ENCODE measurements around the gene RBPMS2. TPM values are rescaled to one million over a fixed set of nuclear protein-coding genes. Genes with fewer than 3 reads are reported as not detected.

RBPMS2 gene
- total RNA-seq, 4 donors from 2014 or later = 14.6 to 47.8 (median 33.9) TPM

- H3K36me3 ChIP-seq = no peaks in the 10 kb centered on the region
- ATAC-seq = no peak
- no peaks in the 10 kb centered on the region for H3K27me3 ChIP-seq
- H3K9me3 ChIP-seq = no peaks in the 10 kb centered on the region
- TF ChIP-seq POLR2A (IDR thresholded peaks at IDR 0.05) (no peak), CTCF (IDR thresholded peaks at IDR 0.05) (no peak), EP300 (IDR thresholded peaks at IDR 0.05) (no peak), POLR2AphosphoS5 (IDR thresholded peaks at IDR 0.05) (no peak)
- no peak overlapping the region for H3K4me3 ChIP-seq
- no peak overlapping the region for H3K27ac ChIP-seq
- peaks cover 0 to 28% (median 5%) of the 10 kb centered on the region in 3 donors for H3K4me1 ChIP-seq
- 87 to 95% methylated on average over 3 to 4 of the region's 8 CpGs for WGBS, 2 donors (ENCODE audit: low coverage in 1 of 2)
These were observed 5.3 kb upstream of the RBPMS2 start for GRCh38 chr15:64780600-64781156.

- H3K27ac ChIP-seq = no peak overlapping the region
- WGBS, 2 donors (ENCODE audit: low coverage in 1 of 2) = 100% methylated on average over 1 of the region's 1 CpG; no CpG with 5 or more reads in 1 of the 2 donors
- H3K27me3 ChIP-seq = no peaks in the 10 kb centered on the region
- no peak for ATAC-seq
- no peak for TF ChIP-seq POLR2A (IDR thresholded peaks at IDR 0.05)
- no peak for TF ChIP-seq POLR2AphosphoS5 (IDR thresholded peaks at IDR 0.05)
- TF ChIP-seq EP300 (IDR thresholded peaks at IDR 0.05) = no peak
- TF ChIP-seq CTCF (IDR thresholded peaks at IDR 0.05) = no peak
- peaks cover 0 to 31% (median 5%) of the 10 kb centered on the region in 3 donors for H3K4me1 ChIP-seq
- no peak overlapping the region for H3K4me3 ChIP-seq
- H3K9me3 ChIP-seq = no peaks in the 10 kb centered on the region
- H3K36me3 ChIP-seq = no peaks in the 10 kb centered on the region
These were observed 4.2 kb upstream of the RBPMS2 start for GRCh38 chr15:64779630-64780029.

GRCh38 chr15:64779024-64779423 is 3.6 kb upstream of the RBPMS2 start:
- Histone ChIP-seq H3K36me3 (no peaks in the 10 kb centered on the region), H3K27ac (no peak overlapping the region), H3K27me3 (no peaks in the 10 kb centered on the region), H3K4me3 (no peak overlapping the region), H3K4me1 (peaks cover 0 to 37% (median 5%) of the 10 kb centered on the region in 3 donors), H3K9me3 (no peaks in the 10 kb centered on the region)
- TF ChIP-seq POLR2AphosphoS5 (IDR thresholded peaks at IDR 0.05) = no peak
- no peak for TF ChIP-seq EP300 (IDR thresholded peaks at IDR 0.05)
- TF ChIP-seq POLR2A (IDR thresholded peaks at IDR 0.05) = no peak
- TF ChIP-seq CTCF (IDR thresholded peaks at IDR 0.05) = no peak
- no peak for ATAC-seq
- WGBS, 2 donors (ENCODE audit: low coverage in 1 of 2) = 50 to 91% methylated on average over 1 to 2 of the region's 2 CpGs

- peak overlapping the region; percentile 68 to 76 for H3K4me3 ChIP-seq
- H3K9me3 ChIP-seq = no peaks in the 10 kb centered on the region
- H3K27me3 ChIP-seq = no peaks in the 10 kb centered on the region
- H3K36me3 ChIP-seq = no peaks in the 10 kb centered on the region
- ATAC-seq = no peak
- WGBS, 2 donors (ENCODE audit: low coverage in 1 of 2) = 32% methylated on average over 7 of the region's 25 CpGs; no CpG with 5 or more reads in 1 of the 2 donors
- TF ChIP-seq EP300 (IDR thresholded peaks at IDR 0.05) = no peak
- TF ChIP-seq CTCF (IDR thresholded peaks at IDR 0.05) = peak in 1 of 4 experiments; percentile 15
- H3K4me1 ChIP-seq = peaks cover 0 to 59% (median 10%) of the 10 kb centered on the region in 3 donors
- H3K27ac ChIP-seq = peak overlapping the region; percentile 92 to 98 (median 98)
These were observed 1.0 kb upstream of the RBPMS2 start for GRCh38 chr15:64776402-64776786.

Measured in gastroesophageal sphincter (tissue), 4 donors.